K562 (cell line): ENCODE data around the gene MIDN. TPM values are rescaled to one million over a fixed set of nuclear protein-coding genes. Genes with fewer than 3 reads are reported as not detected.

Experiments
- E2F6 ChIP-seq, 2 experiments: IDR thresholded peaks; 2 replicates each; pipeline ENCODE4 v1.6.1; 2011; ENCODE audit warnings: borderline replicate concordance in 1 of 2, control low read depth in 1 of 2, low read depth in 1 of 2, low read length in 1 of 2, mild to moderate bottlenecking in 1 of 2, mixed read lengths in 1 of 2, moderate library complexity in 1 of 2; ENCODE audit not compliant: insufficient read depth in 1 of 2, insufficient read length in 1 of 2, poor library complexity in 1 of 2, severe bottlenecking in 1 of 2; ENCODE audit errors: extremely low read depth in 1 of 2
- FIP1L1 ChIP-seq: fragments of 200-400 bp; formaldehyde crosslinking; IDR thresholded peaks from 2 replicates; pipeline ENCODE4 v1.6.1; 2018; ENCODE audit warnings: mild to moderate bottlenecking, low read depth, low read length; ENCODE audit not compliant: poor library complexity, severe bottlenecking
- HMG20B ChIP-seq: fragments of 250-450 bp; sonication (Bioruptor Pico); IDR thresholded peaks from 2 replicates; pipeline ENCODE4 v1.5.0; 2021; ENCODE audit warnings: mild to moderate bottlenecking
- MGA ChIP-seq: fragments of 450-650 bp; IDR thresholded peaks from 2 replicates; pipeline ENCODE4 v1.6.1; 2016; ENCODE audit warnings: mild to moderate bottlenecking, moderate library complexity
- PML ChIP-seq: IDR thresholded peaks from 2 replicates; pipeline ENCODE4 v1.6.1; 2012; ENCODE audit warnings: low read length, inconsistent platforms
- POLR2G ChIP-seq: fragments of 200-400 bp; formaldehyde crosslinking; IDR thresholded peaks from 2 replicates; pipeline ENCODE4 v1.6.1; 2017; ENCODE audit warnings: low read depth, mild to moderate bottlenecking, antibody characterized with exemption, low read length, moderate library complexity
- SMARCC2 ChIP-seq: fragments of 450-650 bp; IDR thresholded peaks from 2 replicates; pipeline ENCODE4 v1.6.1; 2017; ENCODE audit warnings: antibody characterized with exemption, moderate library complexity, mild to moderate bottlenecking, low read depth
- SRF ChIP-seq, 2 experiments: fragments of 250-450, 450-650 bp in 1 of 2; sonication (Bioruptor Pico) in 1 of 2; sonication (generic) in 1 of 2; formaldehyde crosslinking; IDR thresholded peaks; 2 replicates each; pipeline versions ENCODE4 v1.5.0 to v1.5.1; 2020 to 2022; ENCODE audit warnings: mild to moderate bottlenecking in 1 of 2, missing genetic modification reagents in 1 of 2
- SRSF3 ChIP-seq: fragments of 200-400 bp; formaldehyde crosslinking; IDR thresholded peaks from 2 replicates; pipeline ENCODE4 v1.6.1; 2016; ENCODE audit warnings: mild to moderate bottlenecking, low read length, moderate library complexity; ENCODE audit not compliant: insufficient read depth
- THRB ChIP-seq: fragments of 450-650 bp; formaldehyde crosslinking; conservative IDR thresholded peaks from 2 replicates; pipeline ENCODE4 v1.4.0; 2022; ENCODE audit warnings: mild to moderate bottlenecking, missing genetic modification characterization
- TOE1 ChIP-seq, 2 experiments: fragments of 450-650 bp in 1 of 2; sonication (generic) in 1 of 2; formaldehyde crosslinking in 1 of 2; IDR thresholded peaks; 2 replicates each; pipeline versions ENCODE4 v1.7.1 to v1.8.0; 2016 to 2022; ENCODE audit warnings: borderline replicate concordance in 2 of 2, mild to moderate bottlenecking in 2 of 2, antibody characterized with exemption in 1 of 2, inconsistent platforms in 1 of 2, low read depth in 1 of 2, missing genetic modification reagents in 1 of 2, moderate library complexity in 1 of 2
- ZBTB17 ChIP-seq: fragments of 450-650 bp; formaldehyde crosslinking; IDR thresholded peaks from 2 replicates; pipeline ENCODE4 v1.4.0; 2020; ENCODE audit warnings: mild to moderate bottlenecking
- polyA plus RNA-seq, 8 experiments: library from polyadenylated mRNA; depleted of rRNA in 4 of 8; stranded (reverse) in 5 of 8; unstranded in 3 of 8; fragments of >200 nt; fragmentation: Nextera tagmentation in 2 of 8; fragmentation: Illumina TruSeq in 1 of 8; extraction: Ambion mirVana in 2 of 8; extraction: Trizol in 1 of 8; gene quantifications; 2 replicates each; pipeline versions ENCODE4 v1.2.1 to v1.2.3, GENCODE V29; 2011 to 2014; ENCODE audit warnings: inconsistent platforms in 1 of 8, missing spikeins in 1 of 8
- total RNA-seq, 7 experiments: library from RNA; depleted of rRNA in 6 of 7; stranded (reverse); fragments of >200 nt in 6 of 7; fragmentation: Illumina TruSeq in 2 of 7; extraction: Trizol in 2 of 7; gene quantifications; 2 replicates each; pipeline versions ENCODE4 v1.2.1 to v1.2.3, GENCODE V29; 2011 to 2021; ENCODE audit warnings: low replicate concordance in 1 of 7

MIDN gene
- total and polyA plus RNA-seq, 9 of the 15 experiments (the other 6 are each of a cell fraction or from before 2014, with no cell fraction given) = 0.17 to 120 (median 10.1) TPM

- no peak for TF ChIP-seq E2F6 (IDR thresholded peaks at IDR 0.05; ENCODE audit: borderline replicate concordance in 1 of 2, extremely low read depth in 1 of 2, insufficient read depth in 1 of 2, insufficient read length in 1 of 2, low read depth in 1 of 2, low read length in 1 of 2, poor library complexity in 1 of 2, severe bottlenecking in 1 of 2)
- 0 out of 2 replicates have a peak, but pooled peaks have one; percentile 35 for TF ChIP-seq TOE1 (IDR thresholded peaks at IDR 0.05; ENCODE audit: borderline replicate concordance)
- TF ChIP-seq TOE1 (CRISPR knock-in tag; IDR thresholded peaks at IDR 0.05; ENCODE audit: borderline replicate concordance, low read depth) = no peak
- TF ChIP-seq ZBTB17 (CRISPR knock-in tag) = peak; percentile 84
- no peak for TF ChIP-seq HMG20B (CRISPR knock-in tag)
- TF ChIP-seq PML = no peak
- no peak for TF ChIP-seq MGA
- peak; percentile 70 for TF ChIP-seq FIP1L1
- TF ChIP-seq SMARCC2 = no peak
- TF ChIP-seq POLR2G = peak; percentile 87
- peak; percentile 97 for TF ChIP-seq THRB (CRISPR knock-in tag)
- TF ChIP-seq SRSF3 = no peak
- no peak for TF ChIP-seq SRF (CRISPR knock-in tag; IDR thresholded peaks at IDR 0.05)
Observed at GRCh38 chr19:1259206-1259875, 11.0 kb downstream of the MIDN start (continued).
